Fibroblast of upper back skin (primary cell): ENCODE results near the gene CDH22.

Experiments
- DNase-seq: peaks from one replicate; pipeline ENCODE4 v3.0.0-alpha.2; 2013

Gene CDH22

DNA sequence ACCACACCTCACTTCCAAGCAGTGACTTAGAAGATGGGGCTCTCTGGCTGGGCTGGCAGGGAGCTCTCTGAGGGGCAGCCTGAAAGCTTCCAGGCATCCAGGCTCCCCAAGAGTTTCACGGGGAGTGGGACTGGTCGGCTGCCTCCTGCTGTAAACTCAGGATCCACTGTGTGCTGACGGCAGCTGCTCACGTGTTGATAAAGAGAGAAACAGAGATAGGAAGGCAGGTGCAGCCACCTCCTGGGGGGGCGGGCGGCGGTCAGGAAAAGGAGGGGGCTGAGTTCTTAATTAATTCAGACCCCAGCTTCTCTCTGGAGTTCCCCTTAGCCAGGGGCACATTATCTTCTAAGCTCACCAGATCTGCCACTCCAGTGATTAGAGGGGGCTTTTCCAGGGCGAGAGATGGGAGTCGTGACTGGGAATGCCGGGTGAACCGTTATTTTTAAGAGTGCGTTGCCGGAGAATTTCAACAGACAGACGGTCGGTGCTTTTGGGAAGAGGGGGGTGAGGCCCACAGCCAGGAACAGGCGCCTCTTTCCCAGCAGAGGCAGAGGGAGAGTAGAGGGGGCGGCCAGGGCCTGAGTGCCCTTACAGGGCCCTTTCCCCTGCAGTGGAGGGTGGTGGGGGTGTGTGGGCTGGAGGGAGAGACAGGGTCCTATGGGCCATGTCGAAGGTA lies 119.3 kb downstream of the CDH22 start:
- DNase-seq: no peak

DNA sequence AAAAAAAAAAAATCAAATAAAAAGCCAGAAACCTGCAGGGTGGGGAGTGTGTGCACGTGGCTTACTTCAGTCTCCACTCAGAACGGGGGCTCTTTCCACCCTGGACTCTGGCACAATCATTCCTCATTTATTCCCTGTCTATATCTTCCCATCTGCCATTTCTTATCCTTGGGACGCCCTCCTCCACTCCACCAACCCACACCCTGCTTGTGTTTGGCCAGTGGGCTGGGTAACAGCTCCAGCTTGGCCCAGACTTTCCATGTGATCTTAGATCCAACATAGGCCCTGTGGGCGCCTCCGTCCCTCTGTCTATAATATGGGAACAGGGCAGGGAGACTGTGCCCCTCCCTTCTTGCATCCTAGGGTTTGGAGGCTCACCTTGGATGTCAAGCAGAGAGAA lies 122.1 kb downstream of the CDH22 start:
- DNase-seq: no peak

DNA sequence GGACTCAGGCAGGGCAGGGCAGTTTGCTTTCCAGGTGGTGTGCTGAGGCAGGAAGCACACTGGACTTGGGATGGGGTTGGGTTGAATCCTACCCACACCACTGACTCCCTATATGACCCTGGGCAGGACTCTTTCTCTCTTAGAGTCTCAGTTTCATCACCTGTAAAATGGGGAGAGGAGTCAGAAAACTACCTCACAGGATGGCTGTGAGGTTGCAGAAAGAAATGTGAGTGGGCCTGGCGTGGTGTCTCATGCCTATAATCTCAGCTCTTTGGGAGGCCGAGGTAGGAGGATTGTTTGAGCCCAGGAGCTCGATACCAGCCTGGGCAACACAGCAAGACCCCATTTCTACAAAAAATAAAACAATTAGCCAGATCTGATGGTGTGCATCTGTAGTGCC lies 122.9 kb downstream of the CDH22 start:
- no peak for DNase-seq

DNA sequence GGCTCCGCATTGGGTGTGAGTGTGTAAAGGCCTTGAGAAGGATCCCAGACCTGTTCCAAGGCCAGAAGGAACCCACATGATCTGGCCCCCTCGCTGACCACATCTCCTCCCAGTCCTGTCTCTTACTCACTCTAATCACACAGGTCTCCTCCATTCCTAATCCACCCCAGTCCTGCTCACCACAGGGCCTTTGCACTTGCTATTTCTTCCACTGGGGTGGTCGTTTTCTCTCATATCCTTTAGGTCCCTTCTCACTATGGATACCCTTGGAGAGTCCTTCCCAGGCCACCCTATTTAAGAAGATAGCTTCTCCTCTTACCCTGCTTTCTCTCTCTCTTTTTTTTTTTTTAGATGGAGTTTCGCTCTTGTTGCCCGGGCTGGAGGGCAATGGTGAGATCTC lies 124.5 kb downstream of the CDH22 start:
- no peak for DNase-seq

DNA sequence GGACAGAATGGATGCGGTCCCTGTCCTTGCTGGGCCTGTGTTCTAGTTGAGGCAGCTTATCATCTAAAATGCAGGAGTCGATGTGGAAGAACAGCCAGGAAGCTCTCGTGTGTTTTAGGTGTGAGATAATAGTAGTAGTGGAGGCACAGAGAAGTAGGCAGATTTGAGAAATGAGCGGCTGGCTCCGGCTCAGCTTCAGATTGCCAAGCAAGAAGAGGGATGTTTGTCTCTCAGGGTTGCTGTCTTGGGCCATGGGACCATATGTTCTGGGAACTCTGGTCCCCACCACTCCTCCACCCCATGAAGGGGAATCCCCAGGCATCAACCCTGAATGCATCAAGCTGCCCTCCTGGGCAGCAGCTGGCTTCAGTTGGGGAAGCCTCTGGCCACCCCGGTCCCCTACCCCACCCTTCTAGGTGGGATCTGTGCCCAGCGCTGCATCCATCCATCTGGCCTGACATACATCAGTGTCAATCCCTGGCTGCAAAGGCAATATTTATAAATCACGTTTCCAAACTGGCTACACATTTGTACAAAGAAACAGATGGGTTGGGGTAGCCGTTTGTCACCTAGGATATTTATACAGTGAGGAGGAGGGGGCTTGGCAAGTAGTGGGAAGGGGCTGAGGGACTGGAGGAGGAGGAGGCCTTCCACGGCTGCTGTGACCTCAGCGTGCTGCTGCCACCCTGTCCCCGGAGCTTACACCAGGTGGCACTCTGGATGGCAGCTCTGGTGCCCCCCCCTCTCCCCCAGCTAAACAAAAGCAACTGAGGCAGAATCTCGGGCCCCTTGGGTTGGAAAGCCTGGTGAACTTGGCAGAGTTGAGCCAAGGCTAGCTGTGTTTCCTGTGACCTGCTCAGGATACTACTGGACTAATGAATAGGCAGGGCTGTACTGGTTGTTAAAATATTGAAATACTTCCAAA lies 125.8 kb downstream of the CDH22 start:
- DNase-seq: no peak

DNA sequence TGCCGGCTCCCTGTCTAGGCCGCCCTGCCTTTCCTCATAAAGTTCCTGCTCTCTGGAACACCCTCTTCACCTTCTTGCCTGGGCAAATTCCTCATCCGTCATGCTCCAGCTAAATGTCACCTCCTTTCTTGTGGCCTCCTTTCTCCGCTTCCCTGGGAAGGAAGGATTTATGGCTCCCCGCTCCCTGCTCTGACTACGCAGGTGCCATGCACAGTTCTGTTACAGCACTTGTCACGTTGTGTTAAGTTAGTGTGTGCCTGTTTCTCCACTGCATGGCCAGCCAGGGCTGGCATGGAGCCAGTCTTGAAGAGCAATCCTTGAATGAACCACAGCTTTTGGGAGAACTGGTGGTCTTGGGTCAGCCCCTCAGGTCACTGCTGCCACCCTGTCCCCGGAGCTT lies 128.4 kb downstream of the CDH22 start:
- DNase-seq: no peak

DNA sequence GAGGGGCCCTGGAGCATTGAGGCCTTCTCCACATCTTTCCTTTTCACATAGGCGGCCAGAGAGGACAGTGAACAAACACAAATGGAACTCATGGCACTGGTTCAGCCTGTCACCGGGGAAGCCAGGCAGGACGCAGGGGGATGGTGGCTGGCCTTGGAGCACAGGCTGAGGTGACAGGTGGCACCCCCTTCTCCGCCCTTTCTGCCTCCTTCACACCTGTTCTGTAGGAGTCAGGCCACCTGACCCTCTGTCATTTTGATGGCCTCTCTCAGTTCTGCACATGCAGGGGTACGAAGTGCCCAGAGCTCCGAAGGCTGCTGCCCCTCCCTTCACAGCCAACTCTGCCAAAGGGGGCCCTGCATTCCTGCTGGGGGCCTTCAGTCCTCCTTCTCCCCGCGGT lies 129.4 kb downstream of the CDH22 start:
- DNase-seq: no peak

DNA sequence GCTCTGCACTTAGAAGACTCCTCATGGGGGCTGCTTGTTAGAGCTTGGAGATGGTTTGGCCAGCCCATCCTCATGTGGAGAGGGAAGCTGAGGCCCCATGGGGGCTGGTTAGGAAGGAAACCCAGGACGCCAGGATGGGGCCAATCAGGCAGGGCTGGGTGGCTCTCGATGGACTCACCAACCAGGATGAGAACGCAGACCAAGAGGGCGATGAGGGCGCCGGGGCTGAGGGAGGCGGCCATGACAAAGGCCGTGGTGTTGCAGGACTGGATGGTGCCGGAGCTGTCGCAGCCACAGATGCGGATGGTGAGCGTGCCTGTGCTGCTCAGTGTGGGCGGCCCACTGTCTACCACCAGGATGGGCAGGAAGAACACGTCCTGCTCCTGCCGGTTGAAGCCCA lies 130.5 kb downstream of the CDH22 start:
- no peak for DNase-seq

DNA sequence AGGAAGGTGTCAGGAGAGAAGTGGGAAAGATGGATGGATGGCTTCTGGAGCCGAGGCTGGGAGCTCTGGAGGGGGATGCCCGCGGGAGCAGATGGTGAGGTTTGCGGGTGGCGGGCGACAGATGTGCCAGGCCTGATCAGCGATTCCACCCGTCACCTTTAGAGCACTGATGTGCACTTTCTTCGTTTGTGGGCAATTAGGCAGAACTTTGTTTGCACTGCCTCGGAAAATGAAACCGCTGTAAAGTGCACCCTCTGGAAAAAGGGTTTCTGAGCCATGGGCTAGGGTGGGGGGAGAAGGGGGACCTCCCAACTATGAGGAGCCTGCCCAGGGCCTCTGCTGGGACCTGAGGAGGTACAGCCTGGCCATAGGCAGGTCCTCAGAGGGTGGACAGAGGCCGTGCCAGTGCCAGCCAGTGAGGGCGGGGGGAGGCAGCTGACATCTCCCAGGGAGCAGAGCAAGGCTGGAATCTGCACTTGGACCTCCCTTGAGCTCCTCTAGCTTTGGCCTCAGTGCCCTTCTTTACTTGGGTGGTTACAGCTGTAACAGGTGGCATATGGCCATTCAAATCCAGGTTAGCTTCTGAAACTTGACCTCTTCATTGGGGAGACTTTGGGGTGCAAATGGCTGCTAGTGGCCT lies 131.4 kb downstream of the CDH22 start:
- no peak for DNase-seq

DNA sequence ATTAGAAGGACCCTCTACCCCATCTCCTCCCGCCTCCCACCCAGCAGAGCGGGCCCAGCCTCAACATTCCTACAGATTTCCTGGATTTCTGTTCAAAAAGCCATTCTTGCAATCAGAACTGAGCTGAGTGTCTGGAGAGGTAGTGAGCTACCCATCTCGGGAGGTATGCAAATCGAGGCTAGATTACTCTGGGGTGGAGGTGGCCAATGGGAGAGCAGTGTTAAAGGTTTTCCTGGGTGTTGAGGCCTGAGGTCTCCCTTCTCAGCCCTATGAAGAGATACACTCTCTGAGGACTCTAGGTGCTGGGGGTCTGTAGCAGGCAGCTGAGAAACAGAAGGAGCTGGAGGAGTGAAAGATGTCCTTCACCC lies 133.2 kb downstream of the CDH22 start:
- DNase-seq: no peak

DNA sequence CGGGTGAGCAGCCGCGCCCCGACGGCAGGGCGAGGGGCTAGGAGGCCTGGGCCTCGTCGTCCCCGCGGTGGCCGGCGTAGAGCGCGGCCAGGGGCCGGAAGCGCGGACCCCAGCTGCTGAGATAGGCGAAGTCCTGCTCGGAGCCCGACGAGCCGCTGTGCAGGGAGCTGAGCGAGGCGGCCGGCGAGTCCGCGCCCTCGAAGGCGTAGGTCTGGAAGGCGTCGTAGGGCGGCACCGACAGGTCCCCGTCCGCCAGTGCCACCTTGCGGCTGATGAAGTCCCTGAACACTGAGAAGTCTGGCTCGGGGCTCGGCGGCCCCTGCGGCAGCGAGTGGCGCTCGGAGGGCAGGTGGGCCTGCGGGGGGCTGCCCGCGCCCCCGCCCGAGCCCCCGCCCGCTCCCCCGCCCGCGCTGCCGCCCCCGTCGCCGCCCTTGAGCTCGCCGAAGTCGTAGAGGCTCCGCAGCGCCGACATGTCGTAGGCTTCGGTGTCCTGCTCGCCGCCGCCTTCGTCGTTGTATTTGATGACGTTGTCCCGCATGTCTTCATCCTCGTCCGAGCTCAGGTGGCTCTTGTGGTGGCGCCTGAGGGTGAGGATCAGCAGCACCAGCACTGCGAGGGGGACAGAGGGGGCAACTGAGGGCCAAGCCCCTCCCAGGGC lies 133.7 kb downstream of the CDH22 start:
- DNase-seq: peak; percentile 38

DNA sequence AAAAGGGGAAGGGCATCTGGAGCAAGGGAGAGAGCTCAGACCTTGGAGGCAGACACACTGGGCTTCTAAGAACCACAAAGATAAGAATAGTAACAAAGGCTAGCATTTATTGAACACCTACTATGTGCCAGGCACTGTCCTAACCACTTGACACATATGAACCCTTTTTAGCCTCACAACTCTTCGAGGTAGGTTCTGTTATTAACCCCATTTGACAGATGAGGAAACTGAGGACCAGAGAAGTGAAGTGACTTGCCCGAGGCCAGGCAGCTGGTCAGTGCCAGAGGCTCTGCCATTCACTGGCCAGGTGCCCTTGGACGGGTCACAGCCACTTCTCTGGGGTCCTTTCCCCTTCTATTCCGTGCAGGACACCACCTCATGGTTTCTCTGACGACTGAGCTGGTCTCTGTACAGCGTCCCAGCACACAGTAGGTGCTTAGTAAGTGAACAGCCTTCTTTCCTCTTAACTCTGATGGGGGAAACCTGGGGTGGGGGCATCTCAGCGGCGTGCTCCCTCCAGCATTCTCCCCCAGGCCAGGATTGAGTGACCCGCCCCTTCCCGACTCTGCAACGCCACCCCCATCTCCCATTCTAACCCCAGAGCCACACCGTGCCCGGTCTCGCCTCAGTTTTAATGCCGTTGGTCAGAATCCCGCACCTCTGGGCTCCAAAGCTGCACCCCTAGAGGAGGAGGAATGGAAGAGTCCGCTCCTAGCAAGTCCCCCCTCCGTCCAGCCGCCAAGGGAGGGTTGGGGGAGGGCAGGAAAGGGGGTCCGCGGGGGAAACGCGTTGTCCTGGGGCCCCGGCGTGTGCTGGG lies 134.4 kb downstream of the CDH22 start:
- DNase-seq: no peak

DNA sequence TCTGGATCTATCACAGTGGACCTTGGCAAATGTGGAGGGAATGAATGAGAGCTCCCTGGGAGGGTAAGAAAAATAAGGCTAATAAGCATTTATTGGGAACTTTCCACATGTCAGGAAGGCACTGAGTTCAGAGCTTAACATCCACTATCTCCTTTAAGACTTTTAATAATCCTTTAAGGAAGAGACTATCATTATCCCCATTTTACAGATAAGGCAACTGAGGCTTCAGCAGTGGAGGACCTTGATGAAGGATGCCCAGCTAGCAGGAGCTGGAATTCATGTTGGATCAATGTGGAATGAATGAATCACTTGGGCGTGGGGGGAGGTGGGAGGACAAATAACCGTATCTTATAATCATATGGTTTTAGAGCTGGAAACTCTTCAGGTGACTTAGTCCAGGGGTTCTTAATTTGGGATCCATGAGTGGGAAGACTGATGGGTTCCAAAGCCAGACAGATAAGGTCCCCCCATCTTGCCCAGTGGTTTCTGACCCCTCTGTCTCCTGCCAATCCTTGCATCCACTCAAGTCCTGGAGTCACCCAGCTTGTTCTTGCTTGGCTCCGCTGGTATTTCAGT lies 135.2 kb downstream of the CDH22 start:
- no peak for DNase-seq

DNA sequence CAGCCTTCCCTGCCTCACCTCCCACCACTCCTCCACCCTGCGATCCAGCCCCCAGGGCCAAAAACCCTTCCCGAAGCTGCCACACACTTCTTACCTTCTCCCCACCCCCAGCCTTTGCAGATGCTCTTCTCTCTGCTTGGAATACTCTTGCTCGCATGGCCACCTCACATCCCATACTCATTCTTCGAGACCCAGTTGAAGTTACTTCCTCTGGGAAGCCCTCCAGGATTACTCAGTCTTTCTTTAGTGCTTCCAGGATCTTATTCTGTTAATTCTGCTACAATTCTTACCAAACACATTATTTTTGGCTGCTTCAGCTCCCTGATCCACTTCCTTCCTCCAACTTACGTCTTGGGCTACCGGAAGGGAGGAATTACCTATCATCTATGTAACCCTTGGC lies 135.8 kb downstream of the CDH22 start:
- DNase-seq: no peak

DNA sequence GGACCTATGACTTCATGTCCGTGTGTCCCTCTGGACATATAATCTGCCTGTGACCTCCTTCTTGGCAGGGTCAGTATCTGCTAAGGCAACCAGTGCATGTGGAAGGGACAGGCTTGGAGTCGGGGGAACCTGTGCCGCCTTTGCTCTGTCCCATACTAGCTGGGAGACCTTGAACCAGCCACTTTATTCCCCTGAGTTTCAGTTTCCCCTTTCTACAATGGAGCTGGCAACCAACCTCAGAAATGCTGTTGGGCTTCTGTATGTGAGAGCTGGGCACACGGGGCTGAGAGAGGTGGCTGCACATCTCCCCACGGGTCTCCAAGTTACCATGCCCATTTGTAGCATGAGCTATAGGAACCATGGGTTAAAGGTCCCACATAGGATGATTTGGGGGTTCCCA lies 136.4 kb downstream of the CDH22 start:
- no peak for DNase-seq

DNA sequence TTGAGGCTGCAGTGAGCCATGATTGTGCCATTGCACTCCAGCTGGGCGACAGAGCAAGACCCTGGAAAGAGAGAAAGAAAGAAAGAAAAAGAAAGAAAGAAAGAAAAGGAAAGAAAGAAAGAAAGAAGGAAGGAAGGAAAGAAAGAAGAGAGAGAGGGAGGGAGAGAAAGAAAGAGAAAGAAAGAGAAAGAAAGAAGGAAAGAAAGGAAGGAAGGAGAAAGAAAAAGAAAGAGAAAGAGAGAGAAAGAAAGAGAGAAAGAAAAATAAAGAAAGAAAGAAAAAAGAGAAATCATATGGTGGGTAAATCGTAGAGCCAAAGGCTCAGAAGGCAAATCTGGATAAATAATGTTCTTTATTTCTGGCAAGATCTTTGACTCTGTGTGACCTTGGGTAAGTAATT lies 136.8 kb downstream of the CDH22 start:
- DNase-seq: no peak

DNA sequence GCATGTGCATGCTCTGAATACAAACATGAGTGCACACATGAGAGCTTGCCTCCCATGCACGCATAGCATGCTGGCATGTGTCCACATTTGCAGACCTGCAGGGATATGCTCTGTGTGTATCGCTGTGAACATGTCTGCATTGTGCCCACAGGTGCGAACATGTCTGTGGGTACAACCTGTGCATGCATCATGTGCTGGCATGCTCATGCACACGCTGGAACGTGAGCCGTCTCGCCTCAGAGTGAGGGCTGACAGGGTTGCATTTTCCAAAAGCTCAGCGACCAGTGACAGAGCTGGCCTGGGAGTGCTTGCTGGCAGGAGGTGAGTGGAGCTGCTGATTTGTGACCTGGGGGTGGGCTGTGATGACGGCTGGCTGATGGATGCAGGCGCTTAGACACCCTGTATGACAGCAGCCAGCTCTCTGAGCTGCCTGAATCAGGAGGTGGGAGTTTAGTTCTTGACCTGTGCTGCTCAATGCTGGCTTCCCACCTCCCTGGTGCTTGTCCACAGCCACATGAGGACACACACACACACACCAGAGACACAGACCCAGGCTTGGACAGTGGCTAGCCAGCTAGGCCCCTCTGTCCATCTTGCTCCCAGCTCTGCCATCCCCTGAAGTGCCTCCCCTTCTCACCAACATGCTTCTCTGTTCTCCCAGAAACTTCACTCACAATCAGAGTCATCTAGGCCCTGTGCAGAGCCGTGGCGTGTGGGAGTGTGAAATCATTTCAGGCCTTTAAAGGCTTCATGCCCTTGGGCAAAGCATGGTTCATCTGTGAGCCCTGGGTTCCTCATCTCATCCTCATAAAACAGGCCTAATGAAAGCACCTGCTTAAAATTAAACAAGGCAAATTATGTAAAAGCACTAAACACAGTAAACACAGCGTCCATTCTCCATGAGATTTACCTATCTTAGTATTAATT lies 138.8 kb downstream of the CDH22 start:
- DNase-seq: no peak

DNA sequence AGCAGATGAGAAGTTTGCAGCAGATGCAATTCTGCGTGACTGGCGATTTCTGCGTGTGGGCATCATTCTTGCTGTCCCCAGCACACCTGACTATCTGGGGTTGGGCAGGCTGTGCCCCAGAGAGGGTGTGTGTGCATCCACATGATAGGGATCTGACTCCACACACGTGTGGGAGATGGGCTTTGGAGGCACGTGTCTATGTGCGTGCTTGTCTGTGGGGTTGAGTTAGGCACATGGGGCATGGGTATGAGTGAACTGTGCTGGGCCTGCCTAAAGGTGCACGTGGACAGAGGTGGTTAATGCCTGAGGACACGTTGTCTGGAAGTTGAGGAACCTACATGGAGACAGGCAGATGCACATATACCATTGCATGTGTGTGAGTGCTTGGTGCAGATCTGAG lies 139.9 kb downstream of the CDH22 start:
- DNase-seq: no peak

DNA sequence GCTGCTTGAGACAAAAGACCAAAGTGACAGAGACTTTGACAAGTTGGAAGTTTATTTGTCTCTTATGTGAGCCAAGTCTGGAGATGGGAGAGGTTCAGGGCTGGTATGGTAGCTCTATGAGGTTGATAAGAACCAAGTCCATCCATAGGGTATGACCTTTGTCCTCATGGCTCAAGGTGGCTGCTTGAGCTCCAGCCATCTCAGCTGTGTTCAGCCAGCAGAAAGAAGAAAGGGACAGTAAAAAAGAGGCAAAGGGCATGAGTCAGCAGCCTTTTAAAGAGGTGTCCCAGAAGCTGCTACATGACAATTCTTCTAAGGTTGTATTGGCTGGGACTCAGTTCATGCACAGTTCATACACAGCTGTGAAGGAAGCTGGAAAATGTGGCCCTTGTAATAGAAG lies 141.2 kb downstream of the CDH22 start:
- DNase-seq: no peak

DNA sequence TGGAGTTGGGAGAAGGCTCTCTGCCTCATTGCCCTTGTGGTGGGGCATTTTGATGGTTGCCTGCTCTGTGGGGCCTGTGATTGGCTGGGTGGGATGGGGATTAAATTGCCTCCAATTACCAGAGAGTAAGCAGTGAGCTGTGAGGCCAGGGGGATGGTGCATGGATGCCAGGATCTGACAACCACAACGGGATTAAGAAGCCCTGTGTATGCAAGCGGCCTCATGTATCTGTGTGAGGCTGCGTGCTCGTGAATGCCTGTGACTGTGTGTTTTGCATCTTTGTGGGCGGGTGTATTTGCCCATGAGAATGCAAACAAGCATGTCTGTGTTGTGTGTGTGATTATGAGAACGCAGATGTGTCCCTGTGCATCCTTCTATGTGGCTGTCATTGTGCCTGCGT lies 144.0 kb downstream of the CDH22 start:
- DNase-seq: no peak

DNA sequence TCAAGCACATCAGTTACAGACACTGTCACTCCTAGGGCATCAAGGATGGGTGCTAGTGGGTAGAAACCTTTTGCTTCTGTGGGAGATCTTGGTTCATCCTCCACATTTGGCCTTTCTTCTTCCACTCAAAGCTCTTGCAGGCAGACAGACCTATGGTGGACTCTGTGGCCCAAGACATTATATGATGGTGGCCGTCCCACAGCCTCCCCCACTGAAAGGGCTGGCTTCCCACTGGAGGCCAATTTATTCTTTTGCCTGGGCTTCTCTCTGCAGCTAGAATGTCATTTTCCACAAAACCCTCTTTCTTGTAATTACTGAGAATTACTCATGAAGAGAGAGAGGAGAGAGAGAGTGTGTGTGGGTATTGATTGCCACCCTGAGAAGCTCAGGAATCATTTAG lies 146.4 kb downstream of the CDH22 start:
- DNase-seq: no peak
